PC-3 (cell line): Measurements from ENCODE around the gene LIPG. TPM values are rescaled to one million over a fixed set of nuclear protein-coding genes. Genes with fewer than 3 reads are reported as not detected.

Experiments used
- ATAC-seq: fragments of 200-7000 bp; cut with Tn5 transposase; 2 replicates; pipeline ENCODE4 v1.9.1; 2020; ENCODE audit warnings: mild to moderate bottlenecking, moderate library complexity
- BruUV-seq: library from RNA; stranded (reverse); fragments of 400-500 nt; replicated peaks from 2 replicates; lab custom pipeline; 2021; lab: Mats Ljungman, UMichigan
- CTCF ChIA-PET: fragments of 300-600 bp; sonication (Branson Sonifier 250); formaldehyde crosslinking; loops from one replicate; lab custom pipeline; 2022; ENCODE audit warnings: antibody characterized with exemption; lab: Charles Lee
- POLR2A ChIA-PET: fragments of 300-600 bp; sonication (Branson Sonifier 250); formaldehyde crosslinking; loops from one replicate; lab custom pipeline; 2022; ENCODE audit warnings: antibody characterized with exemption; ENCODE audit not compliant: unreplicated experiment; lab: Charles Lee
- DNase-seq: peaks from one replicate; pipeline ENCODE4 v3.0.0-alpha.2; 2015
- H2AFZ ChIP-seq: fragments of 300-600 bp; sonication (generic); 2 replicates; pipeline ENCODE4 v1.6.0; 2016; ENCODE audit warnings: antibody characterized with exemption, low read length
- H3F3A ChIP-seq: fragments of 300-600 bp; sonication (generic); one replicate; pipeline ENCODE4 v1.6.0; 2017; ENCODE audit warnings: antibody characterized with exemption, low read length, control low read depth, mild to moderate bottlenecking; ENCODE audit not compliant: unreplicated experiment
- H3K27ac ChIP-seq: fragments of 300-600 bp; sonication (generic); 2 replicates; pipeline ENCODE4 v1.5.1; 2016; ENCODE audit warnings: mild to moderate bottlenecking, low read length
- H3K27me3 ChIP-seq: fragments of 300-600 bp; sonication (generic); 2 replicates; pipeline ENCODE4 v1.6.1; 2016; ENCODE audit warnings: low read length, mixed read lengths
- H3K36me3 ChIP-seq: fragments of 300-600 bp; sonication (generic); 2 replicates; pipeline ENCODE4 v1.6.1; 2016; ENCODE audit warnings: low read depth, mixed run types, low read length, mixed read lengths
- H3K4me1 ChIP-seq: fragments of 300-600 bp; sonication (generic); 2 replicates; pipeline ENCODE4 v1.5.1; 2016; ENCODE audit warnings: low read length; ENCODE audit not compliant: insufficient read depth
- H3K4me2 ChIP-seq: fragments of 300-600 bp; sonication (generic); 2 replicates; pipeline ENCODE4 v1.6.0; 2016; ENCODE audit warnings: low read length
- H3K4me3 ChIP-seq: fragments of 300-600 bp; sonication (generic); 2 replicates; pipeline ENCODE4 v1.5.1; 2016; ENCODE audit warnings: mild to moderate bottlenecking, low read length, mixed read lengths
- H3K79me2 ChIP-seq: fragments of 300-600 bp; sonication (generic); 2 replicates; pipeline ENCODE4 v1.6.1; 2017; ENCODE audit warnings: low read length, mixed read lengths
- H3K9ac ChIP-seq: fragments of 300-600 bp; sonication (generic); 2 replicates; pipeline ENCODE4 v1.6.0; 2016; ENCODE audit warnings: mild to moderate bottlenecking, low read length
- H3K9me2 ChIP-seq: fragments of 300-600 bp; sonication (generic); replicated peaks from 2 replicates; pipeline ENCODE4 v1.6.1; 2016; ENCODE audit warnings: mixed run types, low read length, mixed read lengths
- H3K9me3 ChIP-seq: fragments of 300-600 bp; sonication (generic); 2 replicates; pipeline ENCODE4 v1.6.1; 2016; ENCODE audit warnings: low read length, mixed read lengths
- H4K20me1 ChIP-seq: fragments of 300-600 bp; sonication (generic); 2 replicates; pipeline ENCODE4 v1.6.1; 2016; ENCODE audit warnings: low read length, mixed read lengths
- CTCF ChIP-seq: fragments of 300-600 bp; sonication (generic); conservative IDR thresholded peaks from 2 replicates; pipeline ENCODE4 v1.5.1; 2017; ENCODE audit warnings: antibody characterized with exemption, low read depth, mild to moderate bottlenecking, low read length
- EZH2 ChIP-seq: fragments of 300-600 bp; sonication (generic); IDR thresholded peaks from one replicate; pipeline ENCODE4 v1.6.1; 2017; ENCODE audit warnings: antibody characterized with exemption, mild to moderate bottlenecking, low read length; ENCODE audit not compliant: unreplicated experiment
- EZH2phosphoT487 ChIP-seq: fragments of 300-600 bp; sonication (generic); IDR thresholded peaks from 2 replicates; pipeline ENCODE4 v1.6.1; 2018; ENCODE audit warnings: mild to moderate bottlenecking, antibody characterized with exemption, low read length, borderline replicate concordance
- intact Hi-C: fragments of 100-400 bp; cut with micrococcal nuclease; formaldehyde crosslinking; loops from 2 replicates; pipeline ENCODE4 v1.9.0; 2023
- total RNA-seq: library from RNA; depleted of rRNA; stranded (reverse); fragments of >200 nt; gene quantifications from 2 replicates; pipeline ENCODE4 v1.2.3, GENCODE V29; 2014

The LIPG gene
- total RNA-seq, 1 experiment from 2014 or later = 14.8 TPM

- peaks cover 15% of the 10 kb centered on the region for H3K4me1 ChIP-seq
- CTCF ChIA-PET = no interaction called here
- ATAC-seq (no peak), DNase-seq (no peak)
- H3K27ac ChIP-seq = peak overlapping the region; percentile 81
- POLR2A ChIA-PET = interaction anchor here (0.5 kb wide), 1 partner anchor 876 kb away, joined by 4 read pairs; no protein-coding TSS in a partner anchor
- no peaks in the 10 kb centered on the region for H3K9me2 ChIP-seq
- no peak overlapping the region for H3K4me3 ChIP-seq
- no peaks in the 10 kb centered on the region for H3K36me3 ChIP-seq
- intact Hi-C loops = loop anchor here (5.0 kb wide), 1 partner anchor 48 kb away; the partner anchor contains the start of gene LIPG
- H3F3A ChIP-seq = no peaks in the 10 kb centered on the region
- H3K9me3 ChIP-seq = no peaks in the 10 kb centered on the region
- no peak overlapping the region for H3K4me2 ChIP-seq
- H2AFZ ChIP-seq = no peak overlapping the region
- no peaks in the 10 kb centered on the region for H4K20me1 ChIP-seq
- no peak for TF ChIP-seq EZH2
- TF ChIP-seq EZH2phosphoT487 = no peak
- TF ChIP-seq CTCF = no peak
- BruUV-seq = no TSS peak
- no peaks in the 10 kb centered on the region for H3K79me2 ChIP-seq
- H3K9ac ChIP-seq = peak overlapping the region; percentile 52
- no peaks in the 10 kb centered on the region for H3K27me3 ChIP-seq
Observed at GRCh38 chr18:49610022-49610445, 48.2 kb downstream of the LIPG start.

GRCh38 chr18:49611316-49611715, 49.5 kb downstream of the LIPG start:
- H4K20me1 ChIP-seq = no peaks in the 10 kb centered on the region
- H3K9ac ChIP-seq = no peak overlapping the region
- no peak for TF ChIP-seq EZH2
- TF ChIP-seq EZH2phosphoT487 = no peak
- no peak for TF ChIP-seq CTCF
- DNase-seq (no peak), ATAC-seq (no peak)
- ChIA-PET CTCF (no interaction called here), POLR2A (no interaction called here)
- no peaks in the 10 kb centered on the region for H3K9me2 ChIP-seq
- no peaks in the 10 kb centered on the region for H3K79me2 ChIP-seq
- H3K27me3 ChIP-seq = no peaks in the 10 kb centered on the region
- no peaks in the 10 kb centered on the region for H3K36me3 ChIP-seq
- intact Hi-C loops = loop anchor here (5.0 kb wide), 1 partner anchor 49 kb away; the partner anchor contains the start of gene LIPG
- no peak overlapping the region for H3K4me3 ChIP-seq
- H3F3A ChIP-seq = no peaks in the 10 kb centered on the region
- no peak overlapping the region for H3K4me2 ChIP-seq
- no peaks in the 10 kb centered on the region for H3K9me3 ChIP-seq
- no TSS peak for BruUV-seq
- H2AFZ ChIP-seq = no peak overlapping the region
- H3K4me1 ChIP-seq = peaks cover 15% of the 10 kb centered on the region
- no peak overlapping the region for H3K27ac ChIP-seq

DNA sequence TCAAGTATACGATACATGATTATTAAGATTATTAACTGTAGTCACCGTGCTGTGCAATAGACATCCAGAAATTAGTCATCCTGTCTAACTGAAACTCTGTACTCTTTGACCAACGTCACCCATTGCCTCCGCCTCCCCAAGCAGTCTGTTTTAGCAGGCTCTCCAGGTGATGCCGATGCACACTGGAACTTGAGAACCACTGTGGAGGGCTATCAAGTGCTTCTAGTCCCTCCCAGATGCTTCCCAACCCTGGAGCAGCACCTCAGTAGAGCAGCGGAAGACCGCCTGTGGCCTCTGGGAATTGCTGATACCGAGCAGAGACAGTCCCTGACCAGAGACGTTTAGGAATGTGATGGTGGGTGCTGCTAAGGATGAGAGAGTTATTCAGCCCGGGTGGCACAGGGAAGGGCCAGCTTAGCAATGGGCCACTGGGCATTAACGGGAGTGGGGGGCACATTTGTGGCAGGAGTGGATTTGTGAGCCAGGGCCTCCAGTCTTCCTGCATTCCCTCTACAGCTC, 50.7 kb downstream of the LIPG start:
- Histone ChIP-seq H3K9me3 (no peaks in the 10 kb centered on the region), H2AFZ (no peak overlapping the region), H3K79me2 (no peaks in the 10 kb centered on the region), H4K20me1 (no peaks in the 10 kb centered on the region), H3K4me1 (peaks cover 15% of the 10 kb centered on the region), H3K27ac (no peak overlapping the region), H3K4me3 (no peak overlapping the region), H3K9me2 (no peaks in the 10 kb centered on the region), H3K9ac (no peak overlapping the region), H3F3A (no peaks in the 10 kb centered on the region), H3K4me2 (no peak overlapping the region), H3K36me3 (no peaks in the 10 kb centered on the region), H3K27me3 (no peaks in the 10 kb centered on the region)
- ATAC-seq (no peak), DNase-seq (no peak)
- POLR2A ChIA-PET = no interaction called here
- intact Hi-C loops = loop anchor here (5.0 kb wide), 1 partner anchor 50 kb away; the partner anchor contains the start of gene LIPG
- TF ChIP-seq EZH2phosphoT487 = no peak
- no peak for TF ChIP-seq EZH2
- TF ChIP-seq CTCF = no peak
- no TSS peak for BruUV-seq
- CTCF ChIA-PET = no interaction called here
